ENCODE data around the gene PRKAR1B.

DNA sequence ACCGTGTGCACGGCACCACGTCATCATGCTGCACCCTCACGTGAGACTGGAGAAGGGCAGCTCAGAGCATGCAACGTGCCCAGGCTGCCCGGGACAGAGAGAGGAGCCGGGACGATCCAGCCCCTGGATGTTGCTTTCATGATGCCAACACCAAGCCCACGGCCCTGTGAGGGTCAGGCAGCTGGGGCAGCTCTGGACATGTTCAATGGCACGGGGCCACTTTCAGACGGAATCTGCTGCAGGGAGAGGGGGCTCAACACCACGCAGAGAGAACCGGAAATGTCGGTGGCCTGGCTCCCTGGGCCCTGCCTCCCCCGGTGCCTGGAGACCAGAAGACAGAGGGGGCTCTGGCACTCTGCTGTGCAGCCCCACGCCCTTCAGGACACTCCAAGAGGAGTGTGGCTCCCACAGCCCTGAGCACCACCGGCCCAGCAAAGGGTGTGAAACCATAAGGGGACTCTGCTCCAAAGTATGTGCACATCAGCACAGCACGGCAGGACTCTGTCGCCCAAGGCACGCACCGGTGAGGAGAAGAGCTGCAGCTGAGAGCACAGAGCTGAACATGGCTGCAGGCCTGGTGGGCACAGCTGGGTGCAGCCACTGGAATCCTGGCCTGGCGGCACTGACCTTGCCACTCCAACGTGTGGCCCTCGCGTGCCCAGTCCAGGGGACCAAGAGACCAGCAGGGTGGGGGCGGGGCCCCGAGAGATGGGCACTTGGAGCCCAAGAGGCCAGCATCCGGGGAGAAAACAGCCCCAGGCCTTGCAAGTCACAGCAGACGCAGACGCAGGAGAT is 137.1 kb downstream of the PRKAR1B start:
- no peak for TF ChIP-seq EZH2phosphoT487 (IDR thresholded peaks at IDR 0.05; ENCODE audit: borderline replicate concordance, low read depth, low read length)
- no peak for TF ChIP-seq CTCF (conservative IDR thresholded peaks at IDR 0.05; ENCODE audit: low read length)
